ENCODE results near the gene FAM227A. TPM values are rescaled to one million over a fixed set of nuclear protein-coding genes. Genes with fewer than 3 reads are reported as not detected.
A peak's percentile ranks its signal among the peaks of the same experiment; 100 is the strongest.

The FAM227A gene
- total RNA-seq: 0.16 and 0.78 TPM in 2 replicates

DNA sequence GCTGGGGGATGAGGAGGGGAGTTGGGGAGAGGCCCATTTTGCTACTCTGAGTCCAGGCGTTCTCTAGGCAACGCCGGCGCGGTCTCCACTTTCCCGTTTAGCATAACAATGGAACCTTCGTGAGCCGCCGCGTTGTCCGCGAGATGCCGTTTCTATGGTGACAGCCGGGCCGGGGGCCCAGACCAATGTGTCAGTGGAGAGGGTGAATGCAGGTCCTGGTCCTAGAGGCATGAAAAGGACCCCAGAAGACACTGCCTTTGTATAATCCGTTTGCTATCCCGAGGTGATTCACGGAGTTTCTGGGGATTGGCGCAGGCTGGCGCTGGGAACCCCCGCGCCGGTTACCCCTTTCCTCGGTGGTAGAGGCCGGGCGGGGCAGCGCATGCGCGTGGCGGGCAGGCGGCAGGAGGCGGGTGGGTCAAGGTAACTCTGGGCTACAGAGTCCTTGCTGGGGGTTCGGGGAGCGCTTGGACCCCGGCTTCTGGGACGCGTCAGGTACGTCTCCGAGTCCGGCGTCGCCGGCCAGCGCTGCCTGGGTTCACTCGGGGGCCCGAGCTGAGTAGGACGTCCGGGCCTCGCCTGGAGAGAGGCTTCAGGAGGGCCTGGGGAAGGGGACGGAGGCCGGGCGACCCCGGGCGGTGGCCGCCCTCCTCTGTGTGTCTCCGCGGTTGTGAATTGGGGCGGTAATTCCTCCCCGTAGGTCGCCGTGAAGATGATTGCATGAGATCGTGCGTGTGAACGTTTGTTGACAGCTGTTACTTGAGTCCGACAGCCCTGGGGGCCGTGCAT is at the start of gene FAM227A, which contains the start of gene CBY1:
FAM227A (minus strand) TSS at position 137 of the 789 bp plus-strand sequence. CDS start 6,224 bp downstream, outside the sequence.
CBY1 (plus strand) TSS at position 383 of the 789 bp plus-strand sequence. CDS start 11,417 bp downstream, outside the sequence.
- Mint-ChIP-seq H3K4me3 (peak within 1 kb of the TSS; percentile 93), H3K36me3 (ENCODE audit: low read depth) (no peaks in the 10 kb centered on the region), H3K27ac (peak within 1 kb of the TSS; percentile 98), H3K27me3 (ENCODE audit: insufficient read depth) (no peaks in the 10 kb centered on the region), H3K4me1 (ENCODE audit: low read depth) (peaks cover 16% of the 10 kb centered on the region), H3K9me3 (no peaks in the 10 kb centered on the region)
- DNase-seq (ENCODE audit: low spot score): peak; percentile 83
- intact Hi-C loops (cut with micrococcal nuclease): loop anchor here (1.0 to 10.0 kb wide), 6 partner anchors 25 to 472 kb away; partner anchors contain the start of genes DDX17, DMC1, GTPBP1 and PLA2G6

- peaks cover 27% of the 10 kb centered on the region for H3K36me3 Mint-ChIP-seq (ENCODE audit: low read depth)
- DNase-seq (ENCODE audit: low spot score): peak; percentile 96
- intact Hi-C loops (cut with micrococcal nuclease): loop anchor here (1.0 to 10.0 kb wide), 11 partner anchors 49 to 1471 kb away; partner anchors contain the start of genes CBY1, DDX17, DMC1 and DNAL4
- peaks cover 2% of the 10 kb centered on the region for H3K27me3 Mint-ChIP-seq (ENCODE audit: insufficient read depth)
- H3K9me3 Mint-ChIP-seq: no peaks in the 10 kb centered on the region
- H3K27ac Mint-ChIP-seq: peak within 1 kb of the TSS; percentile 97
- peak within 1 kb of the TSS; percentile 94 for H3K4me3 Mint-ChIP-seq
- peaks cover 55% of the 10 kb centered on the region for H3K4me1 Mint-ChIP-seq (ENCODE audit: low read depth)
Measured at GRCh38 chr22:38705235-38706100, 49.3 kb upstream of the FAM227A start, which contains the start of gene GTPBP1. TSS of gene GTPBP1 (plus strand) at chr22:38705944. CDS start at chr22:38705956, 12 bp downstream.

- Mint-ChIP-seq H3K36me3 (ENCODE audit: low read depth) (peaks cover 29% of the 10 kb centered on the region), H3K9me3 (no peaks in the 10 kb centered on the region), H3K4me1 (ENCODE audit: low read depth) (peaks cover 52% of the 10 kb centered on the region), H3K27me3 (ENCODE audit: insufficient read depth) (peaks cover 3% of the 10 kb centered on the region), H3K27ac (peak overlapping the region; percentile 97), H3K4me3 (peak overlapping the region; percentile 74)
- DNase-seq (ENCODE audit: low spot score): no peak
- intact Hi-C loops (cut with micrococcal nuclease): loop anchor here (1.0 to 10.0 kb wide), 11 partner anchors 48 to 1470 kb away; partner anchors contain the start of genes CBY1, DDX17, DMC1 and DNAL4
Measured at GRCh38 chr22:38704654-38705234, 48.6 kb upstream of the FAM227A start.

DNA sequence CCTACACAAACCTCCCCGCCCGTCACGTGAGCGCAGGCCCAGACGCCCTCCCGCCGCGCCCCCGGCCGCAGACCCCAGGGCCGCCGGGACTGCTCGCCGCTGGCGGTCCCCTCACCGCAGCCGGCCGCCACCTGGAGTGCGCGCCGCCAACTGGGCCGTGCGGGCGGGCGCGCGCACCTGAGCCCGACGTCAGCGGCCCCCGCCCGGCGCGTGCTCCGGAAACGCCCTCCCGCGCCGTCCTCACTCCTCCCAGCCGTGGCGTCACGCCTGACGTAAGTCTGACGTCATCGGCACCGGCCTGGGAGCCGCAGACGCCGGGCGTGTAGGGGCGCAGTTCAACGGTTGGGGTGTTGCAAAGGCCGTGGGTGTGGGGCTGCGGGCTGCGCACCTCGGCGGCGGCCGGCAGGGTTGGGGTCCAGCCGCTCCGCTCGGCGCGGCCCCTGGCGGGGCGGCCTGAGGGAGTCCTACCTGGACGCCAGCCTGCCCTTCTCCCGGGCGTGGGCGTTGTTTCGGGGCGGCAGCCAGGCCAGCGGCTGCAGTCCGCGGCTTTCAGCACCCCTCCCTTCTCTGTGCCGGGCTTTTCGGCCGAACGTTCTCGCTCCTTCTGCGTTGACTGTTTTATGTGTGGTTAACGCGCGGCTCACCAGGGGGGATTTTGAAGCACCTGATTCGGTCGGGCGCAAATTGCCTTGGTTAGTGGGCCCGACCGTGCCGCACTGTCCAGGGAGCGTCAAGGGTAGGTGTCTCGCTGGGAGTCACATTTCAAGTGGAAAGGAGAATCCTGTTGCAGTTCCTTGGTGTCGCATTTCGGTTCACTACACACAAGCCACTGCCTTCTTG is 44.8 kb upstream of the FAM227A start, which contains the start of gene JOSD1:
JOSD1 (minus strand) TSS at position 155 of the 840 bp plus-strand sequence. CDS start 956 bp downstream, outside the sequence.
- intact Hi-C loops (cut with micrococcal nuclease): loop anchor here (1.0 to 10.0 kb wide), 5 partner anchors 20 to 1466 kb away; partner anchors contain the start of genes CBY1, FAM227A, PICK1 and TOMM22
- H3K36me3 Mint-ChIP-seq (ENCODE audit: low read depth): peaks cover 29% of the 10 kb centered on the region
- H3K27me3 Mint-ChIP-seq (ENCODE audit: insufficient read depth): peaks cover 3% of the 10 kb centered on the region
- H3K9me3 Mint-ChIP-seq: no peaks in the 10 kb centered on the region
- peaks cover 56% of the 10 kb centered on the region for H3K4me1 Mint-ChIP-seq (ENCODE audit: low read depth)
- DNase-seq (ENCODE audit: low spot score): peak; percentile 98
- H3K27ac Mint-ChIP-seq: peak within 1 kb of the TSS; percentile 100
- peak within 1 kb of the TSS; percentile 96 for H3K4me3 Mint-ChIP-seq

- DNase-seq (ENCODE audit: low spot score): no peak
- Mint-ChIP-seq H3K27me3 (ENCODE audit: insufficient read depth) (peaks cover 3% of the 10 kb centered on the region), H3K36me3 (ENCODE audit: low read depth) (peaks cover 29% of the 10 kb centered on the region), H3K4me1 (ENCODE audit: low read depth) (peaks cover 56% of the 10 kb centered on the region), H3K4me3 (peak overlapping the region; percentile 90), H3K27ac (peak overlapping the region; percentile 96), H3K9me3 (no peaks in the 10 kb centered on the region)
- intact Hi-C loops (cut with micrococcal nuclease): loop anchor here (1.0 to 10.0 kb wide), 4 partner anchors 19 to 1466 kb away; partner anchors contain the start of genes PICK1 and TOMM22
Measured at GRCh38 chr22:38700270-38700788, 44.1 kb upstream of the FAM227A start.

- peaks cover 3% of the 10 kb centered on the region for H3K27me3 Mint-ChIP-seq (ENCODE audit: insufficient read depth)
- intact Hi-C loops (cut with micrococcal nuclease): loop anchor here (1.0 to 10.0 kb wide), 4 partner anchors 18 to 1465 kb away; partner anchors contain the start of genes PICK1 and TOMM22
- H3K27ac Mint-ChIP-seq: peak overlapping the region; percentile 96
- no peaks in the 10 kb centered on the region for H3K9me3 Mint-ChIP-seq
- H3K4me1 Mint-ChIP-seq (ENCODE audit: low read depth): peaks cover 56% of the 10 kb centered on the region
- H3K36me3 Mint-ChIP-seq (ENCODE audit: low read depth): peaks cover 34% of the 10 kb centered on the region
- no peak for DNase-seq (ENCODE audit: low spot score)
- H3K4me3 Mint-ChIP-seq: peak overlapping the region; percentile 90
Measured at GRCh38 chr22:38699784-38700183, 43.6 kb upstream of the FAM227A start.

- H3K4me1 Mint-ChIP-seq (ENCODE audit: low read depth): peaks cover 54% of the 10 kb centered on the region
- peak overlapping the region; percentile 90 for H3K4me3 Mint-ChIP-seq
- H3K9me3 Mint-ChIP-seq: no peaks in the 10 kb centered on the region
- DNase-seq (ENCODE audit: low spot score): no peak
- H3K36me3 Mint-ChIP-seq (ENCODE audit: low read depth): peaks cover 35% of the 10 kb centered on the region
- peaks cover 3% of the 10 kb centered on the region for H3K27me3 Mint-ChIP-seq (ENCODE audit: insufficient read depth)
- H3K27ac Mint-ChIP-seq: peak overlapping the region; percentile 96
- intact Hi-C loops (cut with micrococcal nuclease): no loop called here
Measured at GRCh38 chr22:38699143-38699542, 43.0 kb upstream of the FAM227A start.

GRCh38 chr22:38698407-38699094 is 42.4 kb upstream of the FAM227A start:
- Mint-ChIP-seq H3K36me3 (ENCODE audit: low read depth) (peaks cover 37% of the 10 kb centered on the region), H3K4me1 (ENCODE audit: low read depth) (peaks cover 57% of the 10 kb centered on the region), H3K4me3 (peak overlapping the region; percentile 90), H3K9me3 (no peaks in the 10 kb centered on the region), H3K27me3 (ENCODE audit: insufficient read depth) (peaks cover 3% of the 10 kb centered on the region), H3K27ac (peak overlapping the region; percentile 96)
- DNase-seq (ENCODE audit: low spot score): no peak
- intact Hi-C loops (cut with micrococcal nuclease): no loop called here

- Mint-ChIP-seq H3K36me3 (ENCODE audit: low read depth) (peaks cover 44% of the 10 kb centered on the region), H3K27me3 (ENCODE audit: insufficient read depth) (peaks cover 3% of the 10 kb centered on the region), H3K4me1 (ENCODE audit: low read depth) (peaks cover 64% of the 10 kb centered on the region), H3K9me3 (no peaks in the 10 kb centered on the region), H3K4me3 (peak overlapping the region; percentile 90), H3K27ac (peak overlapping the region; percentile 94)
- DNase-seq (ENCODE audit: low spot score): no peak
- intact Hi-C loops (cut with micrococcal nuclease): no loop called here
Measured at GRCh38 chr22:38697425-38698089, 41.4 kb upstream of the FAM227A start.

GRCh38 chr22:38696606-38697424 is 40.6 kb upstream of the FAM227A start:
- DNase-seq (ENCODE audit: low spot score): no peak
- Mint-ChIP-seq H3K36me3 (ENCODE audit: low read depth) (peaks cover 46% of the 10 kb centered on the region), H3K27me3 (ENCODE audit: insufficient read depth) (peaks cover 3% of the 10 kb centered on the region), H3K4me3 (peak overlapping the region; percentile 90), H3K27ac (peak overlapping the region; percentile 94), H3K4me1 (ENCODE audit: low read depth) (peaks cover 64% of the 10 kb centered on the region), H3K9me3 (no peaks in the 10 kb centered on the region)
- intact Hi-C loops (cut with micrococcal nuclease): loop anchor here (1.0 kb wide), 1 partner anchor 16 kb away; the partner anchor contains the start of gene TOMM22

Data from activated T-helper 1 cell treated with anti-CD3 and anti-CD28 coated beads, Interleukin-12 subunit alpha, Interleukin-12 subunit beta, Interleukin-2, Interleukin-4 antibody, amounts not matched to agents 30 ng/mL and 10 ng/mL and 1 ng/mL, durations not matched to agents 14 hours and 24 hours and 36 hours (primary cell).